Loucy (cell line): ENCODE results near the gene SERPINE1.
"Not testable (repeated sequence)": the region's sequence is repeated elsewhere in the genome, so short reads cannot be mapped to it uniquely, and the experiment has no call there.

Experiments used
- CTCF ChIP-seq: fragments of 200-600 bp; sonication (generic); conservative IDR thresholded peaks from 2 replicates; pipeline ENCODE4 v1.5.1; 2014; ENCODE audit warnings: mild to moderate bottlenecking, antibody characterized with exemption, low read length
- EZH2phosphoT487 ChIP-seq: fragments of 200-600 bp; IDR thresholded peaks from 2 replicates; pipeline ENCODE4 v1.6.1; 2018; ENCODE audit warnings: antibody characterized with exemption, mild to moderate bottlenecking, moderate library complexity, borderline replicate concordance

GRCh38 chr7:101092266-101092905 is 34.5 kb upstream of the SERPINE1 start:
- TF ChIP-seq CTCF, EZH2phosphoT487: not testable (repeated sequence)
